Adrenal gland (tissue), 12 donors: ENCODE measurements around the gene DCBLD1. TPM values are rescaled to one million over a fixed set of nuclear protein-coding genes. Genes with fewer than 3 reads are reported as not detected.

Experiments used
- DNase-seq, 7 donors: peaks; one replicate each; pipeline ENCODE4 v3.0.0-alpha.2; 2019 to 2020
- H3K27ac ChIP-seq, 5 donors: fragments of 200-600 bp; sonication (generic) in 4 of 5; 1 replicate in 3 of 5; 2 replicates in 2 of 5; pipeline versions ENCODE4 v1.5.1 to v1.8.0; 2016 to 2020; ENCODE audit warnings: mild to moderate bottlenecking in 1 of 5
- H3K27me3 ChIP-seq: fragments of 200-600 bp; 2 replicates; pipeline ENCODE4 v1.8.0; 2021
- H3K36me3 ChIP-seq, 2 donors: fragments of 200-600 bp; replicated peaks in 1 of 2; 1 replicate in 1 of 2; 2 replicates in 1 of 2; pipeline versions ENCODE4 v1.5.1 to v1.8.0; 2018 to 2022
- H3K4me1 ChIP-seq, 2 donors: fragments of 200-600 bp; replicated peaks in 1 of 2; 1 replicate in 1 of 2; 2 replicates in 1 of 2; pipeline versions ENCODE4 v1.5.1 to v1.8.0; 2018 to 2021
- H3K4me3 ChIP-seq, 4 donors: fragments of 200-600 bp; sonication (generic) in 3 of 4; one replicate each; pipeline ENCODE4 v1.5.1; 2016 to 2018
- H3K9me3 ChIP-seq, 3 donors: fragments of 200-600 bp; sonication (generic) in 1 of 3; replicated peaks in 1 of 3; 1 replicate in 2 of 3; 2 replicates in 1 of 3; pipeline versions ENCODE4 v1.5.1 to v1.8.0; 2016 to 2021
- CTCF ChIP-seq, 6 experiments: fragments of 450-650 bp in 4 of 6; fragments of 200-600 bp in 2 of 6; sonication (generic) in 1 of 6; IDR thresholded peaks; 1 replicate in 5 of 6; 2 replicates in 1 of 6; pipeline versions ENCODE4 v1.5.1 to v1.8.0; 2016 to 2021; ENCODE audit warnings: antibody characterized with exemption in 6 of 6, mild to moderate bottlenecking in 2 of 6, moderate library complexity in 1 of 6
- POLR2A ChIP-seq, 2 donors: fragments of 450-650 bp; IDR thresholded peaks; one replicate each; pipeline ENCODE4 v1.6.1; 2017; ENCODE audit warnings: antibody characterized with exemption in 2 of 2, mild to moderate bottlenecking in 2 of 2, moderate library complexity in 1 of 2
- WGBS, 4 donors: extraction: QIAGEN DNeasy Blood & Tissue Kit in 2 of 4; methylation state at CpG; one replicate each; pipeline versions ENCODE4 v1.1.5 to v1.1.7; 2013 to 2017; 5-methylcytosine and 5-hydroxymethylcytosine counted together
- intact Hi-C, 2 donors: fragments of 100-400 bp; cut with DNase I; formaldehyde crosslinking; loops; one replicate each; pipeline versions ENCODE4 v1.14.1 to v1.15.0; 2022 to 2023
- polyA plus RNA-seq, 3 donors: library from polyadenylated mRNA; stranded (reverse); fragments of 200-250 nt in 2 of 3; fragments of 350-450 nt in 1 of 3; fragmentation: Illumina TruSeq in 1 of 3; extraction: RNeasy Lipid Tissue Mini Kit (QIAGEN cat#74804) in 1 of 3; gene quantifications; one replicate each; pipeline ENCODE4 v1.2.3, GENCODE V29; 2013 to 2014
- total RNA-seq, 9 donors: library from RNA; depleted of rRNA in 4 of 9; stranded (reverse); fragments of >200 nt in 4 of 9; fragments of 120-200 nt in 1 of 9; fragmentation: NEBNext Ultra II Directional in 1 of 9; extraction: Animal tissue kit (Norgen Biotek cat#: 25700) in 1 of 9; gene quantifications; one replicate each; pipeline versions ENCODE4 v1.1.0 to v1.2.4, GENCODE V29; 2013 to 2023
- donor health status: healthy with polysubstance abuse.
- donor health status: Bipolar disorder and iron deficiency.
- donor health status: DM: yes; HTN: yes; CAD: no.
- donor health status: DM: no; HTN: no; CAD: no.
- donor health status: DM: no; HTN: no; CAD: no.
- donor health status: DM: yes; HTN: yes; CAD: no.

Gene DCBLD1
- total and polyA plus RNA-seq, 12 donors = 4.2 to 17.1 (median 6.6) TPM

GRCh38 chr6:117491916-117492315, 9.4 kb downstream of the DCBLD1 start:
- no peaks in the 10 kb centered on the region for H3K9me3 ChIP-seq
- TF ChIP-seq CTCF (IDR thresholded peaks at IDR 0.05) = no peak
- no peak for TF ChIP-seq POLR2A (IDR thresholded peaks at IDR 0.05)
- H3K36me3 ChIP-seq = no peaks in the 10 kb centered on the region
- 91 to 96% (median 95%) methylated on average over 5 of the region's 5 CpGs for WGBS, 4 donors
- no peak for DNase-seq
- no peaks in the 10 kb centered on the region for H3K27me3 ChIP-seq
- peaks cover 0 to 24% of the 10 kb centered on the region in 2 donors for H3K4me1 ChIP-seq
- H3K27ac ChIP-seq = no peak overlapping the region
- H3K4me3 ChIP-seq = no peak overlapping the region
- intact Hi-C loops = no loop called here

GRCh38 chr6:117493470-117493869, 11.0 kb downstream of the DCBLD1 start:
- no peaks in the 10 kb centered on the region for H3K36me3 ChIP-seq
- no peak overlapping the region for H3K27ac ChIP-seq
- DNase-seq = no peak
- H3K4me3 ChIP-seq = no peak overlapping the region
- peaks cover 0 to 26% of the 10 kb centered on the region in 2 donors for H3K4me1 ChIP-seq
- TF ChIP-seq POLR2A (IDR thresholded peaks at IDR 0.05) (no peak), CTCF (IDR thresholded peaks at IDR 0.05) (no peak)
- 89 to 96% (median 94%) methylated on average over 2 of the region's 2 CpGs for WGBS, 4 donors
- no peaks in the 10 kb centered on the region for H3K9me3 ChIP-seq
- intact Hi-C loops = no loop called here
- H3K27me3 ChIP-seq = no peaks in the 10 kb centered on the region

GRCh38 chr6:117494283-117494682, 11.8 kb downstream of the DCBLD1 start:
- WGBS, 4 donors = 53 to 66% (median 57%) methylated on average over 2 of the region's 2 CpGs
- Histone ChIP-seq H3K4me1 (peaks cover 0 to 29% of the 10 kb centered on the region in 2 donors), H3K27me3 (no peaks in the 10 kb centered on the region), H3K4me3 (no peak overlapping the region), H3K36me3 (no peaks in the 10 kb centered on the region), H3K27ac (peak overlapping the region in 1 of 5 donors; percentile 32), H3K9me3 (no peaks in the 10 kb centered on the region)
- intact Hi-C loops = no loop called here
- no peak for DNase-seq
- TF ChIP-seq CTCF (IDR thresholded peaks at IDR 0.05) (no peak), POLR2A (IDR thresholded peaks at IDR 0.05) (no peak)

- Histone ChIP-seq H3K4me1 (peaks cover 0 to 29% of the 10 kb centered on the region in 2 donors), H3K4me3 (no peak overlapping the region), H3K9me3 (no peaks in the 10 kb centered on the region), H3K36me3 (no peaks in the 10 kb centered on the region), H3K27me3 (no peaks in the 10 kb centered on the region), H3K27ac (peak overlapping the region in 2 of 5 donors; percentile 31 to 32)
- WGBS, 4 donors = 71 to 87% (median 78%) methylated on average over 3 of the region's 3 CpGs
- DNase-seq = no peak
- TF ChIP-seq POLR2A (IDR thresholded peaks at IDR 0.05) (no peak), CTCF (IDR thresholded peaks at IDR 0.05) (no peak)
- intact Hi-C loops = no loop called here
Observed at GRCh38 chr6:117494694-117495318, 12.3 kb downstream of the DCBLD1 start.
